GM21723 (cell line): Measurements from ENCODE around the gene JAML.

Source experiments
- ATAC-seq: cut with Tn5 transposase; IDR thresholded peaks from one replicate; pipeline ENCODE4 v1.9.1; 2021; ENCODE audit warnings: mild to moderate bottlenecking, moderate library complexity; ENCODE audit not compliant: unreplicated experiment

The JAML gene, protein sequence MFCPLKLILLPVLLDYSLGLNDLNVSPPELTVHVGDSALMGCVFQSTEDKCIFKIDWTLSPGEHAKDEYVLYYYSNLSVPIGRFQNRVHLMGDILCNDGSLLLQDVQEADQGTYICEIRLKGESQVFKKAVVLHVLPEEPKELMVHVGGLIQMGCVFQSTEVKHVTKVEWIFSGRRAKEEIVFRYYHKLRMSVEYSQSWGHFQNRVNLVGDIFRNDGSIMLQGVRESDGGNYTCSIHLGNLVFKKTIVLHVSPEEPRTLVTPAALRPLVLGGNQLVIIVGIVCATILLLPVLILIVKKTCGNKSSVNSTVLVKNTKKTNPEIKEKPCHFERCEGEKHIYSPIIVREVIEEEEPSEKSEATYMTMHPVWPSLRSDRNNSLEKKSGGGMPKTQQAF

GRCh38 chr11:118224511-118225188, at the start of gene JAML:
Gene JAML, minus strand, starts transcription at chr11:118225011. Its CDS starts 10,145 bp downstream, at chr11:118214866.
- ATAC-seq: no peak

- ATAC-seq: no peak
Observed at GRCh38 chr11:118274186-118274585, 49.4 kb upstream of the JAML start.

- ATAC-seq: no peak
Observed at GRCh38 chr11:118272001-118272400, 47.2 kb upstream of the JAML start.

DNA sequence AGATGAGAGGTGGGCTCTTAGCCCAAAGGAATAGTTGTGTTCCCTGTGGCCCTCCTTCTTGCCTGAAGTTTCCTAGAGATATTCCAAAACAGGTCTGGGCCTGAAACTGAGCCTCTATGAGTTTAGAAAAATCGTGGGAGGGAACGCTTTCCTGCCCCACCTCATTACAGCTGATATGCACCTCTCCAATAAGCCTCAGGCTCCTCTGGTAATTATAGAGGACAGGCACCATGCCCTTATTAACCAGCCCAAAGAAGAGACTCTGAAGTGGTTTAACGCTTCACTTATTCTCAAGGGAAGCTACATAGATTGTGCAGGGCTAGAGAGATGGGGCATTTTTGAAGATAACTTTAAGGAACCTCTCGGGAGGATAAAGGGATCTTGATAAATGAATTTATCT, 42.7 kb upstream of the JAML start:
- no peak for ATAC-seq

GRCh38 chr11:118265954-118266353, 41.1 kb upstream of the JAML start:
- ATAC-seq: no peak

DNA sequence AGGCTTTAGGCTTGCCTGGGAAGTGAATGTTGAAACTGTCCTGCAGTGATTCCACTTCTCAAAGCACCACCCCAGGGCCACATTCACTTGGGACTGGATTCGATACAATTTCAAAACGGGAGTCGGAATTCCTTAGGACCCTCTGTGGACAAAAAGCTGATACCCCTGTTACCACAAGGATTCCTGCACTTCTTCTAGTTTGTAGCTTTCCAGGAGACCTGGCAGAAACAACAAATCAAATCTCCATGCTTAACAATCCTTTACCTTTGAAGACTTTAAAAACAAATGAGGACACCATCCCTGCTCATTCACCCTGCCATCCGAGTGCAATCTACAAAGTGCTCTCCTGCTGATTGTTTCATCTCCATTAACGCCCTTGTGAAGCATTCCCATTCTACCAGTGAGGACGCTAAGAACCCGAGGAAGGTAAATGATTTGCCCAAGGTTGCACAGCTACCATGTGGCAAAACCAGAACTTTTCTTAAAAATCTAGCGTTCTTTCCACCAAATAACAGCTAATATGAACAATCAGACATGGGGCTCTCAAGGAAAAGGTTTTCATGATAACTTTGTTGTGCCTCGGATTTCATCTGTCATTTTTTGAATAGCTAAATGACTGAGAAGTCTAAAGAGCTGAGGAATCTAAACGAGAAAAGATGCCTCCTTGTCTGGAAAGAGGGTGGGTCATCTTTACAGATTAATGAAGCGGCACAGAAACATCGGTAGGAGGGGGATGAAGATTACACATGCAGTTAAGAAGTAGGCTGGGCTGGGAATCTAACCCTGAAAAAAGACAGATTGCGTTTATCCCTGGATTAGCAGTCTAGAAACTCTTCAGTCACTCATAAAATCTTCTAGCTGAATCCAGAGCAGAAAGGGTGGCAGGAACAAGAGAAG, 40.0 kb upstream of the JAML start:
- ATAC-seq: no peak

DNA sequence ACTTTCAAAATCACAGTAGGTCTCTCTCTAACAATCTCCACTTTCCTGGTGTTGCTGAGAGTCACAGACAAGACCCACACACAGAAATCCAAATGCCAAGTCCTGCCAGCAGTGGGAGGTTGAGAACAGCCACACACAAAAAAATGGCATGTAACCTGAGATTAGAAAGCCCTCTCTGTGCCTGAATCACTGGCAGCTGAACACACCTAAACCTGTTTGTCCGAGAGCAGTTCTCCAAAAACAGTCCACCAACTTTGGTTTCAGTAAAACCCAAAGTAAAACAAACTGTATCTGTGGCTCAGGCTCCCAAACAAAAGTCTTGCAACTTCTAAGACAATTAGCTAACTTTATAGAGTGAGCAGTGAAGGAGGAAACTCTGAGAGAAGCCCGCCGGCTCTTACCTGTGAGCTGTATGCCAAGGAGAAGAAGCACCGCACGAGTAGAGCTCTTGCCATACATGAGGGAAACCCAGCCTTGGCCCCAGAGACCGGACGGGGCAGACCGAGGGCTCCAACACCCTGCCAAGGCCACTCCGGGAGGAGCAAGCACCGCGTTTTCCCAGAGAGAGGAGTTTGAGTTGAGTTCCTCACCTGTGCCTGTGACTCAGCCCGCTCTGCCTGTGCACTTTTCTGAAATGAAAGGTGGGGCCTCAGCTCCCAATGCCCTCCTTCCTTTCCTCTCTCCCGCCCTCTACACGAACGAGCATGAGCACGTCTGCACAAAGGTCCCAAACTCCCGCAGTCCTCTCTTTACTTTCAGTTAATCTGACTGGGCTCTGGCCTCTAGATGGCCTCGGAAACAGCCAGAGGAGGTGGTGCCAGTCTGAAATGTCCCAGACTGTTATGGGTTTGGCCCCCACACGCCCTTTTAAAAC, 39.1 kb upstream of the JAML start, which contains the start of gene MPZL2:
MPZL2 (minus strand) TSS at position 603 of the 874 bp plus-strand sequence; CDS start at position 459, 144 bp downstream.
- no peak for ATAC-seq

- no peak for ATAC-seq
Observed at GRCh38 chr11:118263112-118263511, 38.3 kb upstream of the JAML start.

- ATAC-seq: no peak
Observed at GRCh38 chr11:118260353-118260752, 35.5 kb upstream of the JAML start.

GRCh38 chr11:118259138-118259537, 34.3 kb upstream of the JAML start:
- ATAC-seq: no peak

GRCh38 chr11:118258410-118258809, 33.6 kb upstream of the JAML start:
- ATAC-seq: no peak

- ATAC-seq: peak; percentile 20
Observed at GRCh38 chr11:118252688-118253087, 27.9 kb upstream of the JAML start.

DNA sequence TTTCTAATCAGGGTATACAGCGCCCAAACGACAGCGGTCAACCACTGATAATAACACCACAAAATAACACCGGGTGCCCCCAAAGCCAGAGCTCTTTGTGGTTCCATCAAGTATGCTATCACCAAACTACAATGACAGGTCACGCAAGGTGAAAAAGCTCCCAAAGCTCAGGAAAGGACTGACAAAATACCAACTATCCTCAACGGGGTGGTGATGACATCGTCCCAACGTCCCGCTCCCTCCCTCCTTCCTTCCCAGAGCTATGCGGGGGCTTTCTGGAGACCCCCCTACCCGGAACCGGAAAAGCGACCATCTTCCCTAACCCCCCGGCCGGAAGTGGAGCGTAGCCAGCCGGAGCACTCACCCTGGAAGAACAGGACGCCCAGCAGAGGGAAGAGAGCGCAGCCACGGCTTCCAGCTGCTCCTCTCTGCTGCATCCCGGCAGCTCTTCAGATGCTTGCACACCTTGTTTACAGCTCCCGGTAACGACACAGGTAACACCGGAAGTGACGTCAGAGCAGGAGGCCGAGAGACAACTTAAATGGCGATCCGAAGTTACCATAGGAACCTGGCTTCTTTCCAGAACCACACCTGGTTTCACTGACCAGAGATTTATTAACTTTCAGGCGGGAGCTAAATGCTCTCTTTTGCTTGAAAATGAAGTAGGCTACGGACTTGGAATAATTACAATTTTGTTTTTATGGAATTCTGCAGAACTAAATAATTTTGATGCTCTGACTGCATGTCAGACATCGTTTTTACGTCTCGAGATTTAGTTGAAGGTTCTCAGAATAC, 27.2 kb upstream of the JAML start, which contains the start of gene MPZL3:
MPZL3 (minus strand) TSS at position 508 of the 795 bp plus-strand sequence; CDS start at position 437, 71 bp downstream.
- peak; percentile 77 for ATAC-seq

GRCh38 chr11:118247041-118247440, 22.2 kb upstream of the JAML start:
- no peak for ATAC-seq

- ATAC-seq: no peak
Observed at GRCh38 chr11:118245936-118246562, 21.2 kb upstream of the JAML start.

DNA sequence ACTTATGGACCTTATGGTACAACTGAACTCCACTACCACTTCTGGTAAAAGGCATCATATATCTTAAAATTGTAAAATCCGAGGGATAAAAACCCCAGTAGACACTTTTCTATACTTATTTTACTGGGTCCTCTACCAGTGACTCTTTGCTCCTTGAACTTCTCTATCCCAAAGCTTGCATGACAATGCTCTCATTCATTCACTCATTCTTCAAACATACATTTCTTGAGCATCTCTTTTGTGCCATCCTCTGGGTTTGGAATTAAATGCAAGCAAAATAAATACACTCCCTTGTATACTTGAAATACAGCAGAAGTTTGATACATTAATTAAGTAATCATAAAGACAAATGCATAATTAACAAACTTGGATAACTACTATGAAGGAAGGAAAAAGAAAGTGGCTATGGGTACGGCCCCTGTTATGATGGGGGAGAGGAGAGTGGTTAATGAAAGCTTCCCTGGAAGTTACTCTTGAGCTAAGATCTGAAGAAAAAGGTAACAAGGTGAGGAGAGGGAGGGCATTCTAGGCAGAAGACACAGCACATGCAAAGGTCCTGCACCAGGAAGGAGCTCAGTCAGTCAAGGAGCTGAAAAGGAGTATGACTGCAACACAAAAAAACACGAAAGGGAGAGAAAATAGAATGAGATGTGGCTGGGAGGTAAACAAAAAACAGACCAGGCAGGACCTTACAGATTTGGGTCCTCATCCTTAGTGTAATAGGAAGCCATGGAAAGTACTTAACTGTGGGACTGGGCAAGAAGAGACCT, 19.4 kb upstream of the JAML start:
- ATAC-seq: no peak

GRCh38 chr11:118243161-118243560, 18.4 kb upstream of the JAML start:
- ATAC-seq: no peak

GRCh38 chr11:118241764-118242098, 16.9 kb upstream of the JAML start:
- ATAC-seq: no peak
